Prostate gland (tissue), 2 donors: ENCODE results near the gene MLN. TPM values are rescaled to one million over a fixed set of nuclear protein-coding genes. Genes with fewer than 3 reads are reported as not detected.

Source experiments
- DNase-seq: peaks from one replicate; pipeline ENCODE4 v3.0.0-alpha.2; 2019; ENCODE audit warnings: low spot score
- H3K27ac ChIP-seq, 2 donors: fragments of 200-600 bp; sonication (generic); 2 replicates each; pipeline ENCODE4 v1.5.1; 2017 to 2019
- H3K27me3 ChIP-seq: fragments of 200-600 bp; sonication (generic); replicated peaks from 2 replicates; pipeline ENCODE4 v1.5.1; 2019; ENCODE audit not compliant: insufficient read depth
- H3K36me3 ChIP-seq, 2 donors: fragments of 200-600 bp; sonication (generic); 1 replicate in 1 of 2; 2 replicates in 1 of 2; pipeline versions ENCODE4 v1.5.1 to v1.8.1; 2017 to 2019
- H3K4me1 ChIP-seq: fragments of 200-600 bp; sonication (generic); replicated peaks from 2 replicates; pipeline ENCODE4 v1.5.1; 2019
- H3K4me3 ChIP-seq, 2 donors: fragments of 200-600 bp; sonication (generic); 2 replicates each; pipeline ENCODE4 v1.5.1; 2017 to 2019
- H3K9me3 ChIP-seq: fragments of 200-600 bp; sonication (generic); 2 replicates; pipeline ENCODE4 v1.5.1; 2017
- POLR2A ChIP-seq: fragments of 450-650 bp; IDR thresholded peaks from one replicate; pipeline ENCODE4 v1.6.1; 2016; ENCODE audit warnings: antibody characterized with exemption, mild to moderate bottlenecking
- POLR2AphosphoS5 ChIP-seq: sonication (generic); formaldehyde crosslinking; IDR thresholded peaks from one replicate; pipeline ENCODE4 v1.6.1; 2017; ENCODE audit warnings: antibody characterized with exemption
- WGBS: methylation state at CpG from one replicate; pipeline ENCODE4 v1.1.5; 2018; 5-methylcytosine and 5-hydroxymethylcytosine counted together
- intact Hi-C: fragments of 100-400 bp; cut with DNase I; formaldehyde crosslinking; loops from one replicate; pipeline ENCODE4 v1.14.2; 2022
- total RNA-seq, 2 donors: library from RNA; depleted of rRNA; stranded (reverse); fragments of >200 nt; gene quantifications; one replicate each; pipeline ENCODE4 v1.1.0, GENCODE V29; 2016
- TF ChIP-seq, protein P1 (sequence below), 4 experiments: fragments of 200-600 bp in 2 of 4; fragments of 450-650 bp in 2 of 4; sonication (generic) in 2 of 4; IDR thresholded peaks; 1 replicate in 3 of 4; 2 replicates in 1 of 4; pipeline ENCODE4 v1.5.1; 2016 to 2019; ENCODE audit warnings: antibody characterized with exemption in 4 of 4, mild to moderate bottlenecking in 2 of 4, moderate library complexity in 2 of 4

MLN gene
- total RNA-seq, 2 donors from 2014 or later: not detected

DNA sequence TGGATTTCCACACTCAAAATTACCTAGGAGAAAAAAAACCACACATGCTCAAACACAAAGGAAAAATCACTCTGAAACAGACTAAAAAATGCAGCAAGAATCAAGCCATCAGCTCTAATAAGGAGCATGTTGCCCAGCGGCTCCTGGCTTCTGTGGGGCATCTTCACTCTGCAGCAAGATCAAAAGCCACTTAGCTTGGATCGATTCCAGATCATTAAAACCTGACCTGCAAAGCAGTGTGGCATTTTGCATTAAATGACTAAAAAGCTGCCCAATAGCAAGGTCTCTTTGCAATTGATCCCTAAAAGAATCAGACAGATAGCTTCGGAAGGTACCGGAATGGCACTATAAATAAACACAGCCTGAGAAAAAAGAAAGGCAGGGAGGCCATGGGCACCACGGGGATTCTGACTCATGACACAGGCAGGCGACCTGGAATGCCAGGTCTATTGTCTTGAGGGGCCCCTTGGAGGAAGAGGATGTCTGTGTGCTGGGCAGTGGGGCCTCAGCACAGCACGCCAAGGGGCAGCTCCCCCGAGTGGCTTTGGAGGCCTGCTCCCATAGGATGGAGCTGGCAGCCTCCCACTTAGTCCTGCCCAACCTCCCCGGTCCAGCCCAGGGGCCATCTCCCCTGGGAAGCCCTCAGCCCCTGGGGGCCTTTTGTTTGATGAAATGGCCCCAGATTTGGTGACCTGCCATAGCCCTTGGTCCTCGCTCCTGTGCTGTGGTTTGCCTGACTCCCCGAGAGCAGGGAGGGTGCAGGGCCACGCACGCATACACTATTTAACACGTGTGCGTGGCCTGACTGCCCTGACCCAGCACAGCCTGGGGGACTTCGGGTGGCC, 22.4 kb downstream of the MLN start:
- WGBS: 57% methylated on average over 16 of the region's 16 CpGs
- no peaks in the 10 kb centered on the region for H3K27me3 ChIP-seq
- peaks cover 22 to 54% of the 10 kb centered on the region in 2 donors for H3K36me3 ChIP-seq
- no peak overlapping the region for H3K27ac ChIP-seq
- H3K4me1 ChIP-seq: peaks cover 2% of the 10 kb centered on the region
- no peak overlapping the region for H3K4me3 ChIP-seq
- no peaks in the 10 kb centered on the region for H3K9me3 ChIP-seq
- TF ChIP-seq POLR2A (no peak), POLR2AphosphoS5 (no peak)
- TF ChIP-seq, protein P1, sequence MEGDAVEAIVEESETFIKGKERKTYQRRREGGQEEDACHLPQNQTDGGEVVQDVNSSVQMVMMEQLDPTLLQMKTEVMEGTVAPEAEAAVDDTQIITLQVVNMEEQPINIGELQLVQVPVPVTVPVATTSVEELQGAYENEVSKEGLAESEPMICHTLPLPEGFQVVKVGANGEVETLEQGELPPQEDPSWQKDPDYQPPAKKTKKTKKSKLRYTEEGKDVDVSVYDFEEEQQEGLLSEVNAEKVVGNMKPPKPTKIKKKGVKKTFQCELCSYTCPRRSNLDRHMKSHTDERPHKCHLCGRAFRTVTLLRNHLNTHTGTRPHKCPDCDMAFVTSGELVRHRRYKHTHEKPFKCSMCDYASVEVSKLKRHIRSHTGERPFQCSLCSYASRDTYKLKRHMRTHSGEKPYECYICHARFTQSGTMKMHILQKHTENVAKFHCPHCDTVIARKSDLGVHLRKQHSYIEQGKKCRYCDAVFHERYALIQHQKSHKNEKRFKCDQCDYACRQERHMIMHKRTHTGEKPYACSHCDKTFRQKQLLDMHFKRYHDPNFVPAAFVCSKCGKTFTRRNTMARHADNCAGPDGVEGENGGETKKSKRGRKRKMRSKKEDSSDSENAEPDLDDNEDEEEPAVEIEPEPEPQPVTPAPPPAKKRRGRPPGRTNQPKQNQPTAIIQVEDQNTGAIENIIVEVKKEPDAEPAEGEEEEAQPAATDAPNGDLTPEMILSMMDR (IDR thresholded peaks at IDR 0.05): no peak
- intact Hi-C loops: loop anchor here (10.0 kb wide), 1 partner anchor 327 kb away; the partner anchor contains the start of gene ZBTB9
- no peak for DNase-seq

DNA sequence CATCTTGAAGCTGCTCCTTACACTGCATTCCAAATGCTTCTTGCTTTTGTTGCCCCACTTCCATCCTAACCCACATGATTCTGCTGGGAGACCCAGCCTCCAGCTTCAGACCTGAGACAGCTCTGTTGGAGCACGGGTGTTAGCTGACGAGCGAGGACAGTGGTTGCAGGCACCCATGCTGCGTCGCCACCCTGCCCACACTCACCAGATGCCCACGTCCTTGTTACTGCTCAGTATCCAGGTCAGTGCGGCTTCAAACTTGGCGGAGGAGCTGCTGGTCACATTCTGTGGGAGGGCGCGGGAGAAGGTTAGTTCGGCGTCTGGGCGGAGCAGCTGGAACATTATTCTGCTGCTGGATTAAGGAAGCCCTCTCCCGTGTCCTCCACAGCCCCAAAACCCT, 23.9 kb downstream of the MLN start:
- no peak for DNase-seq
- TF ChIP-seq, protein P1 (IDR thresholded peaks at IDR 0.05): no peak
- TF ChIP-seq POLR2AphosphoS5 (no peak), POLR2A (no peak)
- no peak overlapping the region for H3K27ac ChIP-seq
- H3K4me1 ChIP-seq: no peaks in the 10 kb centered on the region
- no peaks in the 10 kb centered on the region for H3K27me3 ChIP-seq
- H3K36me3 ChIP-seq: peaks cover 33 to 67% of the 10 kb centered on the region in 2 donors
- intact Hi-C loops: loop anchor here (10.0 kb wide), 1 partner anchor 325 kb away; the partner anchor contains the start of gene ZBTB9
- 87% methylated on average over 14 of the region's 14 CpGs for WGBS
- no peaks in the 10 kb centered on the region for H3K9me3 ChIP-seq
- no peak overlapping the region for H3K4me3 ChIP-seq

DNA sequence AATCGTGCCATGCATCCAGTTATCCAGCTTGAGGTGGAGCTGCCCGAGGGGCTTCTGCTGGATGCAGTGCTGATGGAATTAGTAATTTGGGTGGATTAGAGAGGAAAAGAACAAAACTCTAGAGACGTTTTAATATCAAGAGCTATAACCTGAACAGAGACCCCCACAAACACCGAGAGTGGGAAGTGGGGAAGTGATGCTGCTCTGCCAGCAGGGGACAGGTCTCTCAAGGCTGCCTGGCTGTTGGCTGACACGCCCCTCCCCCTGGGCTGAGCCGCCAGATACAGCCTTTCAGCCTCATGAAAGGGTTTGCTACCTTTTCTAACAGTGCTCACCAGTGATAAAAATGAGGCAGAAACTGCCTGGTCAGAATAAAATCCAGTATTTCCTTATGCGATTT, 24.5 kb downstream of the MLN start:
- TF ChIP-seq, protein P1 (IDR thresholded peaks at IDR 0.05): no peak
- TF ChIP-seq POLR2AphosphoS5: no peak
- no peak for TF ChIP-seq POLR2A
- no peak for DNase-seq
- H3K4me3 ChIP-seq: no peak overlapping the region
- peaks cover 33 to 71% of the 10 kb centered on the region in 2 donors for H3K36me3 ChIP-seq
- H3K27me3 ChIP-seq: no peaks in the 10 kb centered on the region
- H3K4me1 ChIP-seq: no peaks in the 10 kb centered on the region
- 84% methylated on average over 7 of the region's 7 CpGs for WGBS
- no peak overlapping the region for H3K27ac ChIP-seq
- H3K9me3 ChIP-seq: no peaks in the 10 kb centered on the region
- intact Hi-C loops: no loop called here

DNA sequence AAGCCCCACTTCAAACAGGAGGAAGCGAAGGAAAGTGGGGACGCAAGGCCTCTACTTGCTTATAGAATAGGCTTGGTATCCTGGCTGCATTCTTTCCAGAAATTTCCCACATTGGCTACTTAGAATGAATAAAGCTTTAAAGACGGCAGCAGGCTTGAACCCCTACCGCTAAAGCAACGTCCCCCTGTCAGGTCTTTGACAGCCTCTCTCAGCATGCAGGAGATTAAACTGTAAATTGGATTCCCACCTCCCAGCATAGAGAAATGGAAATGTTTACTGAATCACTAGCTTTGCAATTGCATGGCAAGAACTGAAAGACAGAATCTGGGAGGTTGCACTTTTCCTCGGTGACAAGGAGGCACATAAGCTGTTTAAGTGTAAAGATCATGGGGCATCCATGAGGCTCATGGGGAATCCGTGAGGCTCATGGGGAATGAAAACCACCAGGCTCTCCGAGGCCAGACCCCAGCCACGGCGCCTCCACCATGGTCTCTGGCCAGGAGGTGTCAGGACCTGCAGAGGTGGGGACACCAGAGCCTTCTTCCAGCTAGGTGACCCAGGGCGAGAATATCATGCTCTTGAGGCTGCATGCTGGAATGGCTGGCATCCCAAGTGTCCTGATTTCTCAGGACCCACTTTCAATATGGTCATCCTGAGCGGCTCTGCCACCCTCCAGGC, 25.2 kb downstream of the MLN start:
- no peaks in the 10 kb centered on the region for H3K9me3 ChIP-seq
- H3K4me3 ChIP-seq: no peak overlapping the region
- no peaks in the 10 kb centered on the region for H3K27me3 ChIP-seq
- no peak overlapping the region for H3K27ac ChIP-seq
- peaks cover 33 to 68% of the 10 kb centered on the region in 2 donors for H3K36me3 ChIP-seq
- TF ChIP-seq, protein P1 (IDR thresholded peaks at IDR 0.05): no peak
- TF ChIP-seq POLR2AphosphoS5: no peak
- DNase-seq: no peak
- no peaks in the 10 kb centered on the region for H3K4me1 ChIP-seq
- 90% methylated on average over 12 of the region's 12 CpGs for WGBS
- intact Hi-C loops: no loop called here
